Endothelial cell of umbilical vein (primary cell): Measurements from ENCODE around the gene PRR19. TPM values are rescaled to one million over a fixed set of nuclear protein-coding genes. Genes with fewer than 3 reads are reported as not detected.
A peak's percentile ranks its signal among the peaks of the same experiment; 100 is the strongest.

ENCODE experiments used
- BruUV-seq: library from RNA; stranded (reverse); fragments of 400-500 nt; replicated peaks from 2 replicates; lab custom pipeline; 2021; lab: Mats Ljungman, UMichigan
- CTCF ChIA-PET: fragments of 300-600, 350-600 bp; sonication (Branson Sonifier 250); formaldehyde crosslinking; loops from one replicate; lab custom pipeline; 2021; ENCODE audit warnings: antibody characterized with exemption, inconsistent platforms; lab: Charles Lee
- POLR2A ChIA-PET: fragments of 300-600, 350-600 bp; sonication (Branson Sonifier 250); formaldehyde crosslinking; loops from one replicate; lab custom pipeline; 2021; ENCODE audit warnings: antibody characterized with exemption, inconsistent platforms; lab: Charles Lee
- DNase-seq: peaks from one replicate; pipeline ENCODE4 v3.0.0-alpha.2; 2011; ENCODE audit warnings: low read depth, low spot score
- FAIRE-seq: peaks from 2 replicates; lab custom pipeline; 2011; peaks lifted over from hg19 to GRCh38; lab: Jason Lieb, UNC
- H2AFZ ChIP-seq: 2 replicates; pipeline ENCODE4 v1.6.0; 2012; ENCODE audit warnings: low read depth, low read length, control low read depth, inconsistent platforms
- H3K27ac ChIP-seq: 2 replicates; pipeline ENCODE4 v1.5.1; 2011; ENCODE audit warnings: low read depth, mild to moderate bottlenecking, control low read depth, low read length, moderate library complexity; ENCODE audit not compliant: insufficient read depth
- H3K27me3 ChIP-seq, 2 experiments: 2 replicates each; pipeline versions ENCODE4 v1.6.0 to v1.6.1; 2011; ENCODE audit warnings: low read length in 2 of 2, mixed read lengths in 1 of 2; ENCODE audit not compliant: control insufficient read depth in 2 of 2, insufficient read depth in 2 of 2
- H3K36me3 ChIP-seq, 2 experiments: 2 replicates in 1 of 2; 3 replicates in 1 of 2; pipeline ENCODE4 v1.5.1; 2011; ENCODE audit warnings: low read length in 2 of 2, mild to moderate bottlenecking in 1 of 2, moderate library complexity in 1 of 2; ENCODE audit not compliant: control insufficient read depth in 2 of 2, insufficient read depth in 2 of 2; ENCODE audit errors: extremely low read depth in 1 of 2
- H3K4me1 ChIP-seq: 3 replicates; pipeline ENCODE4 v1.5.1; 2011; ENCODE audit warnings: mild to moderate bottlenecking, low read length; ENCODE audit not compliant: control insufficient read depth, insufficient read depth; ENCODE audit errors: extremely low read depth
- H3K4me2 ChIP-seq: 2 replicates; pipeline ENCODE4 v1.6.1; 2011; ENCODE audit warnings: low read length, control low read depth, mixed read lengths; ENCODE audit not compliant: insufficient read depth
- H3K4me3 ChIP-seq, 3 experiments: fragments of 200-600 bp in 1 of 3; sonication (generic), shearing (Covaris generic) in 1 of 3; replicated peaks in 1 of 3; 2 replicates each; pipeline ENCODE4 v1.5.1; 2011 to 2016; ENCODE audit warnings: control low read depth in 3 of 3, low read length in 3 of 3, mild to moderate bottlenecking in 2 of 3, inconsistent platforms in 1 of 3, low read depth in 1 of 3, moderate library complexity in 1 of 3; ENCODE audit not compliant: insufficient read depth in 1 of 3
- H3K79me2 ChIP-seq: 2 replicates; pipeline ENCODE4 v1.6.0; 2012; ENCODE audit warnings: low read length, inconsistent platforms; ENCODE audit not compliant: control insufficient read depth, insufficient read depth
- H3K9ac ChIP-seq: replicated peaks from 2 replicates; pipeline ENCODE3; 2011; ENCODE audit warnings: low read length, control low read depth; ENCODE audit not compliant: insufficient read depth; ENCODE audit errors: extremely low read depth
- H3K9me1 ChIP-seq: replicated peaks from 3 replicates; pipeline ENCODE4 v1.6.0; 2011; ENCODE audit warnings: mild to moderate bottlenecking, low read length; ENCODE audit not compliant: control insufficient read depth, insufficient read depth; ENCODE audit errors: extremely low read depth
- H3K9me3 ChIP-seq: replicated peaks from 2 replicates; pipeline ENCODE4 v1.5.1; 2012; ENCODE audit warnings: low read length, inconsistent platforms; ENCODE audit not compliant: control insufficient read depth, insufficient read depth
- H4K20me1 ChIP-seq: replicated peaks from 2 replicates; pipeline ENCODE3; 2011; ENCODE audit warnings: mild to moderate bottlenecking, low read length; ENCODE audit not compliant: control insufficient read depth, insufficient read depth; ENCODE audit errors: extremely low read depth
- EZH2 ChIP-seq: IDR thresholded peaks from 2 replicates; pipeline ENCODE4 v1.6.1; 2012; ENCODE audit warnings: borderline replicate concordance, low read depth, mild to moderate bottlenecking, moderate library complexity, low read length, inconsistent platforms; ENCODE audit not compliant: severe bottlenecking
- FOS ChIP-seq: IDR thresholded peaks from 2 replicates; pipeline ENCODE4 v1.6.1; 2011; ENCODE audit warnings: mild to moderate bottlenecking, low read length, moderate library complexity, borderline replicate concordance; ENCODE audit not compliant: insufficient read depth
- GATA2 ChIP-seq: IDR thresholded peaks from 2 replicates; pipeline ENCODE4 v1.7.0; 2011; ENCODE audit warnings: low read depth, mild to moderate bottlenecking, moderate library complexity, mixed read lengths, low read length; ENCODE audit not compliant: insufficient read length, insufficient read depth
- JUN ChIP-seq: IDR thresholded peaks from 2 replicates; pipeline ENCODE4 v1.6.1; 2011; ENCODE audit warnings: borderline replicate concordance, low read depth; ENCODE audit not compliant: insufficient read length, insufficient read depth
- MYC ChIP-seq: IDR thresholded peaks from one replicate; pipeline ENCODE4 v1.6.1; 2011; ENCODE audit warnings: mild to moderate bottlenecking, low read depth, low read length
- POLR2A ChIP-seq: IDR thresholded peaks from 2 replicates; pipeline ENCODE4 v1.6.1; 2012; ENCODE audit warnings: low read depth, mild to moderate bottlenecking, control low read depth, low read length
- POLR2AphosphoS5 ChIP-seq: IDR thresholded peaks from 2 replicates; pipeline ENCODE4 v1.6.1; 2012; ENCODE audit warnings: low read depth, mild to moderate bottlenecking, control low read depth, low read length, moderate library complexity; ENCODE audit not compliant: insufficient read depth
- dilution Hi-C: fragments of 300-500 bp; cut with MboI; formaldehyde crosslinking; loops from one replicate; pipeline ENCODE4 v1.15.0; 2019; ENCODE audit warnings: low sequenced_read_pairs; ENCODE audit not compliant: extremely low pct_ligation_motif_present
- intact Hi-C: fragments of 100-400 bp; cut with micrococcal nuclease; formaldehyde crosslinking; loops from one replicate; pipeline ENCODE4 v1.10.0; 2022
- polyA plus RNA-seq, 4 experiments: library from polyadenylated mRNA; depleted of rRNA in 3 of 4; stranded (reverse) in 3 of 4; unstranded in 1 of 4; fragments of >200 nt; gene quantifications; 2 replicates each; pipeline versions ENCODE4 v1.2.1 to v1.2.3, GENCODE V29; 2011 to 2012; ENCODE audit warnings: missing spikeins in 1 of 4
- total RNA-seq: library from RNA; stranded (reverse); gene quantifications from 2 replicates; pipeline ENCODE4 v1.2.3, GENCODE V29; 2021
- TF ChIP-seq, protein P1 (sequence below): IDR thresholded peaks from 2 replicates; pipeline ENCODE4 v1.6.1; 2011; ENCODE audit not compliant: insufficient read depth, insufficient read length
- TF ChIP-seq, protein P2 (sequence below), 2 donors: IDR thresholded peaks; 1 replicate in 1 of 2; 2 replicates in 1 of 2; pipeline ENCODE4 v1.5.1; 2011; ENCODE audit warnings: low read length in 2 of 2, mild to moderate bottlenecking in 2 of 2, moderate library complexity in 2 of 2, control low read depth in 1 of 2, inconsistent platforms in 1 of 2, low read depth in 1 of 2; ENCODE audit not compliant: insufficient read depth in 1 of 2; ENCODE audit errors: extremely low read depth in 1 of 2

Gene PRR19
- total and polyA plus RNA-seq, 2 donors (not counting 3 experiments of a cell fraction or from before 2014, with no cell fraction given) = 1.0 to 1.4 TPM

DNA sequence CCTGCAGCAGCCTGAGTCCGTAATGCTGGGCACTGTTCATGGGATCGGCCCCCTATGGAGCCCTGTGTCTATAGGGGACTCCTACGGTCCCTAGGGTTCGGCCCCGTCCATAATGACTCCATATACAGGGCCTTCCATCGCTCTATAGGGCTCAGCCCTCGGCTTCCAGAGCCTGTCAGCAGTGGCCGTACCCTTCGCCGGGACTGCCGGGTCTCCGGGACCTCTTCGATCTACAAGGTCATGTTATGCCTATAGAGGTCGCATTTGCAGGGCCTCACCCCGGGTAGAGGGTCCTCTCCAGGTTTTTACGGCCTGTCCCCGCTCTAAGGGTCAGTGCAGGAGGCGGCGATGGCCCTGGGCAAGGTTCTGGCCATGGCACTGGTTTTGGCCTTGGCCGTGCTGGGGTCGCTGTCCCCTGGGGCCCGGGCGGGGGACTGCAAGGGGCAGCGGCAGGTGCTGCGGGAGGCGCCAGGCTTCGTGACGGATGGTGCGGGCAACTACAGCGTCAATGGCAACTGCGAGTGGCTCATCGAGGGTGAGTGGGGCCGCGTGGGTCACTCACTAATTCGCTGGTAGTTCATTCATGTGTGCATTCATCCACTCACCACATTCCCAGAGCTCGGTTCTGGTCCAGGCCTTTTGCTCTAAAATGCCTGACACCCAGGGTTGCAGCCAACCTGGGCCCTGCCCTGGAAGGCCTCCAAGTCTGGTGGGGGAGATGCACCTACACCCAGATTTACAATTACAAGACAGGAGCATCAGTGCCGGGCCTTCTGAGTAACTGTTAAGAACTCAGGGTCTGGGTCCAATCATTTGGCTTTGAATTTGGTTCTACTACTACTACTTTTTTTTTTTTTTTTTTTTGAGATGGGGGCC lies 24.2 kb downstream of the PRR19 start:
- H3K4me3 ChIP-seq = peak overlapping the region; percentile 50 to 78 (median 69)
- ChIA-PET POLR2A (no interaction called here), CTCF (no interaction called here)
- H3K79me2 ChIP-seq = peaks cover 3% of the 10 kb centered on the region
- peak overlapping the region; percentile 77 for H3K9ac ChIP-seq
- H3K9me3 ChIP-seq = no peaks in the 10 kb centered on the region
- no peaks in the 10 kb centered on the region for H4K20me1 ChIP-seq
- no peak overlapping the region for H3K27ac ChIP-seq
- dilution Hi-C loops = no loop called here
- H3K9me1 ChIP-seq = no peaks in the 10 kb centered on the region
- FAIRE-seq (no peak), DNase-seq (no peak)
- H2AFZ ChIP-seq = peak overlapping the region; percentile 76
- H3K4me1 ChIP-seq = peaks cover 8% of the 10 kb centered on the region
- intact Hi-C loops = loop anchor here (1.0 kb wide), 9 partner anchors 24 to 250 kb away; partner anchors contain the start of genes DEDD2, PAFAH1B3, PRR19 and ZNF574
- H3K4me2 ChIP-seq = peak overlapping the region; percentile 73
- no TSS peak for BruUV-seq
- TF ChIP-seq, protein P1, sequence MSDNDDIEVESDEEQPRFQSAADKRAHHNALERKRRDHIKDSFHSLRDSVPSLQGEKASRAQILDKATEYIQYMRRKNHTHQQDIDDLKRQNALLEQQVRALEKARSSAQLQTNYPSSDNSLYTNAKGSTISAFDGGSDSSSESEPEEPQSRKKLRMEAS = no peak
- TF ChIP-seq POLR2A (no peak), JUN (no peak), EZH2 (no peak), FOS (no peak), MYC (no peak), GATA2 (no peak), POLR2AphosphoS5 (no peak)
- TF ChIP-seq, protein P2, sequence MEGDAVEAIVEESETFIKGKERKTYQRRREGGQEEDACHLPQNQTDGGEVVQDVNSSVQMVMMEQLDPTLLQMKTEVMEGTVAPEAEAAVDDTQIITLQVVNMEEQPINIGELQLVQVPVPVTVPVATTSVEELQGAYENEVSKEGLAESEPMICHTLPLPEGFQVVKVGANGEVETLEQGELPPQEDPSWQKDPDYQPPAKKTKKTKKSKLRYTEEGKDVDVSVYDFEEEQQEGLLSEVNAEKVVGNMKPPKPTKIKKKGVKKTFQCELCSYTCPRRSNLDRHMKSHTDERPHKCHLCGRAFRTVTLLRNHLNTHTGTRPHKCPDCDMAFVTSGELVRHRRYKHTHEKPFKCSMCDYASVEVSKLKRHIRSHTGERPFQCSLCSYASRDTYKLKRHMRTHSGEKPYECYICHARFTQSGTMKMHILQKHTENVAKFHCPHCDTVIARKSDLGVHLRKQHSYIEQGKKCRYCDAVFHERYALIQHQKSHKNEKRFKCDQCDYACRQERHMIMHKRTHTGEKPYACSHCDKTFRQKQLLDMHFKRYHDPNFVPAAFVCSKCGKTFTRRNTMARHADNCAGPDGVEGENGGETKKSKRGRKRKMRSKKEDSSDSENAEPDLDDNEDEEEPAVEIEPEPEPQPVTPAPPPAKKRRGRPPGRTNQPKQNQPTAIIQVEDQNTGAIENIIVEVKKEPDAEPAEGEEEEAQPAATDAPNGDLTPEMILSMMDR (IDR thresholded peaks at IDR 0.05; ENCODE audit: extremely low read depth in 1 of 2, insufficient read depth in 1 of 2, low read depth in 1 of 2, low read length in 2 of 2) = no peak
- peaks cover 19 to 27% of the 10 kb centered on the region in 2 experiments for H3K27me3 ChIP-seq
- no peaks in the 10 kb centered on the region for H3K36me3 ChIP-seq
